ENCODE results near the gene FADS1. TPM values are rescaled to one million over a fixed set of nuclear protein-coding genes. Genes with fewer than 3 reads are reported as not detected.

FADS1 gene
- total RNA-seq, 2 experiments from 2014 or later = not detected

GRCh38 chr11:61783717-61784505 lies 32.9 kb downstream of the FADS1 start:
- no peaks in the 10 kb centered on the region for H3K9me3 ChIP-seq (ENCODE audit: low read length)
- H3K9me2 ChIP-seq (ENCODE audit: insufficient read depth, low read length) = no peaks in the 10 kb centered on the region
- no peak for DNase-seq (ENCODE audit: low spot score)
- intact Hi-C loops (cut with micrococcal nuclease; ENCODE audit: unreplicated experiment) = no loop called here
- no peak overlapping the region for H3K27ac ChIP-seq (ENCODE audit: low read depth, low read length, poor library complexity, severe bottlenecking)
- TF ChIP-seq, protein P1, sequence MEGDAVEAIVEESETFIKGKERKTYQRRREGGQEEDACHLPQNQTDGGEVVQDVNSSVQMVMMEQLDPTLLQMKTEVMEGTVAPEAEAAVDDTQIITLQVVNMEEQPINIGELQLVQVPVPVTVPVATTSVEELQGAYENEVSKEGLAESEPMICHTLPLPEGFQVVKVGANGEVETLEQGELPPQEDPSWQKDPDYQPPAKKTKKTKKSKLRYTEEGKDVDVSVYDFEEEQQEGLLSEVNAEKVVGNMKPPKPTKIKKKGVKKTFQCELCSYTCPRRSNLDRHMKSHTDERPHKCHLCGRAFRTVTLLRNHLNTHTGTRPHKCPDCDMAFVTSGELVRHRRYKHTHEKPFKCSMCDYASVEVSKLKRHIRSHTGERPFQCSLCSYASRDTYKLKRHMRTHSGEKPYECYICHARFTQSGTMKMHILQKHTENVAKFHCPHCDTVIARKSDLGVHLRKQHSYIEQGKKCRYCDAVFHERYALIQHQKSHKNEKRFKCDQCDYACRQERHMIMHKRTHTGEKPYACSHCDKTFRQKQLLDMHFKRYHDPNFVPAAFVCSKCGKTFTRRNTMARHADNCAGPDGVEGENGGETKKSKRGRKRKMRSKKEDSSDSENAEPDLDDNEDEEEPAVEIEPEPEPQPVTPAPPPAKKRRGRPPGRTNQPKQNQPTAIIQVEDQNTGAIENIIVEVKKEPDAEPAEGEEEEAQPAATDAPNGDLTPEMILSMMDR (conservative IDR thresholded peaks at IDR 0.05; ENCODE audit: low read length) = no peak
- no peak for TF ChIP-seq EZH2phosphoT487 (IDR thresholded peaks at IDR 0.05; ENCODE audit: borderline replicate concordance, low read depth, low read length)
- POLR2A ChIA-PET = interaction anchor here (0.5 kb wide), 1 partner anchor 325 kb away, joined by 3 read pairs; no protein-coding TSS in a partner anchor
- H3K79me2 ChIP-seq (ENCODE audit: insufficient read depth, low read depth, low read length) = no peaks in the 10 kb centered on the region
- H4K20me1 ChIP-seq (ENCODE audit: insufficient read depth, low read length) = no peaks in the 10 kb centered on the region
- H3K4me2 ChIP-seq (ENCODE audit: low read length) = no peak overlapping the region
- CTCF ChIA-PET (ENCODE audit: unreplicated experiment) = interaction anchor here (1.0 kb wide), 1 partner anchor 9 kb away, joined by 3 read pairs; the partner anchor contains the start of genes FEN1 and TMEM258
- H3K4me3 ChIP-seq (ENCODE audit: low read depth, low read length, poor library complexity, severe bottlenecking) = no peak overlapping the region
- BruUV-seq (replicated peaks) = no TSS peak
- no peak overlapping the region for H2AFZ ChIP-seq (ENCODE audit: low read length)
- H3K4me1 ChIP-seq (ENCODE audit: insufficient read depth, low read length, poor library complexity, severe bottlenecking) = no peaks in the 10 kb centered on the region
- H3K36me3 ChIP-seq (ENCODE audit: insufficient read depth, low read length) = peaks cover 40% of the 10 kb centered on the region

GRCh38 chr11:61782841-61783240 lies 34.0 kb downstream of the FADS1 start:
- no peaks in the 10 kb centered on the region for H3K4me1 ChIP-seq (ENCODE audit: insufficient read depth, low read length, poor library complexity, severe bottlenecking)
- BruUV-seq (replicated peaks) = no TSS peak
- TF ChIP-seq, protein P1 (conservative IDR thresholded peaks at IDR 0.05; ENCODE audit: low read length) = no peak
- no peak for TF ChIP-seq EZH2phosphoT487 (IDR thresholded peaks at IDR 0.05; ENCODE audit: borderline replicate concordance, low read depth, low read length)
- no peak overlapping the region for H2AFZ ChIP-seq (ENCODE audit: low read length)
- no peaks in the 10 kb centered on the region for H3K9me3 ChIP-seq (ENCODE audit: low read length)
- H3K36me3 ChIP-seq (ENCODE audit: insufficient read depth, low read length) = peaks cover 29% of the 10 kb centered on the region
- ChIA-PET CTCF (ENCODE audit: unreplicated experiment) (no interaction called here), POLR2A (interaction anchor here (0.9 kb wide), 1 partner anchor 10 kb away, joined by 3 read pairs; no protein-coding TSS in a partner anchor)
- DNase-seq (ENCODE audit: low spot score) = no peak
- intact Hi-C loops (cut with micrococcal nuclease; ENCODE audit: unreplicated experiment) = no loop called here
- no peak overlapping the region for H3K27ac ChIP-seq (ENCODE audit: low read depth, low read length, poor library complexity, severe bottlenecking)
- no peak overlapping the region for H3K4me2 ChIP-seq (ENCODE audit: low read length)
- H3K9me2 ChIP-seq (ENCODE audit: insufficient read depth, low read length) = no peaks in the 10 kb centered on the region
- H3K4me3 ChIP-seq (ENCODE audit: low read depth, low read length, poor library complexity, severe bottlenecking) = no peak overlapping the region
- no peaks in the 10 kb centered on the region for H3K79me2 ChIP-seq (ENCODE audit: insufficient read depth, low read depth, low read length)
- H4K20me1 ChIP-seq (ENCODE audit: insufficient read depth, low read length) = no peaks in the 10 kb centered on the region

GRCh38 chr11:61782299-61782698 lies 34.5 kb downstream of the FADS1 start:
- intact Hi-C loops (cut with micrococcal nuclease; ENCODE audit: unreplicated experiment) = no loop called here
- CTCF ChIA-PET (ENCODE audit: unreplicated experiment) = no interaction called here
- TF ChIP-seq, protein P1 (conservative IDR thresholded peaks at IDR 0.05; ENCODE audit: low read length) = no peak
- TF ChIP-seq EZH2phosphoT487 (IDR thresholded peaks at IDR 0.05; ENCODE audit: borderline replicate concordance, low read depth, low read length) = no peak
- H3K4me3 ChIP-seq (ENCODE audit: low read depth, low read length, poor library complexity, severe bottlenecking) = no peak overlapping the region
- H3K36me3 ChIP-seq (ENCODE audit: insufficient read depth, low read length) = peaks cover 24% of the 10 kb centered on the region
- H3K79me2 ChIP-seq (ENCODE audit: insufficient read depth, low read depth, low read length) = no peaks in the 10 kb centered on the region
- POLR2A ChIA-PET = interaction anchor here (0.9 kb wide), 1 partner anchor 9 kb away, joined by 3 read pairs; no protein-coding TSS in a partner anchor
- no peaks in the 10 kb centered on the region for H3K9me3 ChIP-seq (ENCODE audit: low read length)
- no peaks in the 10 kb centered on the region for H3K4me1 ChIP-seq (ENCODE audit: insufficient read depth, low read length, poor library complexity, severe bottlenecking)
- no peak overlapping the region for H2AFZ ChIP-seq (ENCODE audit: low read length)
- H4K20me1 ChIP-seq (ENCODE audit: insufficient read depth, low read length) = no peaks in the 10 kb centered on the region
- no peak overlapping the region for H3K27ac ChIP-seq (ENCODE audit: low read depth, low read length, poor library complexity, severe bottlenecking)
- no peak overlapping the region for H3K4me2 ChIP-seq (ENCODE audit: low read length)
- DNase-seq (ENCODE audit: low spot score) = no peak
- H3K9me2 ChIP-seq (ENCODE audit: insufficient read depth, low read length) = no peaks in the 10 kb centered on the region
- BruUV-seq (replicated peaks) = no TSS peak

Measured in OCI-LY7 (cell line).